Activated effector memory CD4-positive, alpha-beta T cell treated with Interleukin-2 at 50 U/mL for 16 hours (primary cell): ENCODE results near the gene GPS2.

ENCODE experiments used
- DNase-seq: peaks from one replicate; pipeline ENCODE4 v3.0.0-alpha.2; 2020

Gene GPS2

DNA sequence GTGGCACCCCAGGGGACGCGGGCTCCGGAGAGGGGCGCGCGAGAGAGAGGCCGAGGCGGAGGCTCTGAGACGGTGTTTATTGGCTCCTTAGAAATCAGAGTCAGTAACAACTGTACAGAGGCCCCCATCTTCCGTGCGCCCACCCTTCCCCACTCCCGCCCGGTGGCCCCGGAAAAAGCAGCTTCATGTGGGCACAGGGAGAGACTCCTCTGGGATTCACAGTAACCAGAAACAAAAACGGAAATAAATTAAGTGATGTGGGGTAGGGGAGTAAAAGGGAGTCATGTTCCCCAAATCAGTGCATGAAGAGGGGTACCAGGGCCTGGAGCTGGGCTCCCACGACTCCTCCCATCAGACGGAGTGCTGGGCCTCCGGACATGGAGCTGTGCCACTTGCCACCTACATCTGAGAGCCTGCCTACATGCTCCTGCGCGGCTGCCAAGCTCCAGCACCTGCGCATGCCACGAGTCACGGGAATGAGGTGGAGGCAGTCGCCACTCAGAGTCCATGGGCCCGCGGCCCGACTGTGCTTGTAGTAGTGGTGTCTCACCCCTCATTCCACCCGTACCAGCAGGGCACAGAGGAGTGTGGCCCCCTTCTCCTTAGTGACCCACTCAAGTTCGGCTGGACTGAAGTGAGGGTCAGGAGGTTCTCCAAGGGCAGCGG is 543 bp upstream of the GPS2 start:
- no peak for DNase-seq

GRCh38 chr17:7313890-7314718 is 1.1 kb downstream of the GPS2 start:
- no peak for DNase-seq

- no peak for DNase-seq
Measured at GRCh38 chr17:7313088-7313889, 1.9 kb downstream of the GPS2 start.

GRCh38 chr17:7312432-7313087 is 2.6 kb downstream of the GPS2 start:
- DNase-seq: no peak

- no peak for DNase-seq
Measured at GRCh38 chr17:7311110-7311705, 4.0 kb downstream of the GPS2 start.

DNA sequence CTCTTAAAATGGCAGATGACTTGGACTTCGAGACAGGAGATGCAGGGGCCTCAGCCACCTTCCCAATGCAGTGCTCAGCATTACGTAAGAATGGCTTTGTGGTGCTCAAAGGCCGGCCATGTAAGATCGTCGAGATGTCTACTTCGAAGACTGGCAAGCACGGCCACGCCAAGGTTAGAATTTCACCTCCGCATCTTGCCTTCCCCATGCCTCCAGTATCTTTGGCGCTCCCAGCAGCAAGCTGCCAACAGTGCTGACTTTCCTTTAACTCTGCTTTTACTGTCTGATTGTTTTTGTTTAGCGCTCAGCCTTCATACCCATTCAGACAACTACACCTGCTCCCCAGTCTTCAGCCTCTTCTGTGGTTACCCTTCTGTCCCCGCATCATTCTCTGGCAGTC is 5.5 kb downstream of the GPS2 start:
- no peak for DNase-seq

GRCh38 chr17:7308625-7309433 is 6.3 kb downstream of the GPS2 start:
- peak; percentile 79 for DNase-seq

DNA sequence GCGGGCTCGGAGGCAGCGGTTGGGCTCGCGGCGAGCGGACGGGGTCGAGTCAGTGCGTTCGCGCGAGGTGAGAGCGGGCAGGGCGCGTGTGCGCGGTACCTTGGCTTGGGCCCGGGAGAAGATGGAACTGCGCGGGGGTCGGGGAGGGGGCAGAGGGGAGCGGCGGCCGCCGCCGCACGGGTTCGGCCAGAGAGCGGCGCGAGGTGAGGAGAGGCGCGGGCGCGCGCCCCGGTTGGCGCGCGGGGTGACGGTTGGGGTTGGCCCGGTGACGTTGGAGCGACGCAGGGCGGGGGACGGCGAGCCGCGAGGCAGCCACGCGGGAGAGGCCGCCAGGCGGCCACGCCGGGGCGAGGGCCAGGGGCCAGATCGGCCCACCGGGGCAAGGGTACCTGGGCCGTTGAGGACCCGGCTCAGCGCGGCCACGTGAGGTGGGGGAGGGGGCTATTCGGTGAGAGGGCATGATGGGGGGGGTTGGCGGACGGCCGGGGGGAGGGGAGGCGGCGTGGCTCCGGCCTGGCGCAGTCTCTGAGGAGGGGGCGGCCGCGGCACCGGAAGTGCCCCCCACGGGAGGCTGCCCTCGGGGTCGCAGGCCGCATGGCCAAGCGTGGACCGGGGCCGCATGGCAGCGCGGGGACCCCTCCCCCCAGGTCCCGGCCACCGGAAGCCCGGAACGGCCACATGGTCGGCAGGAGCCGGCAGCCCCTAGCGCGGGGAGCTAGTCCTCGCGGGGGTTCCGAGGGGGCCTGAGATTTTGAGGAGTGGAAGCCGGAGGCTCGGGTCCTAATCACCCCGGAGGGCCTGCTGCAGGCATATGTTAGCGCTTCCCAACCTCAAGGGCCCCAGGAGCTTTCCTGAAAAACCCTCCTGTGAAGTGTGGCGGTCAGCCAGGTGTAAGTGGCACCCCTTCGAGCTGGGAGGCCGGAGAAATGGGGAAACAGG is 7.2 kb downstream of the GPS2 start:
- peak; percentile 33 for DNase-seq

GRCh38 chr17:7306911-7307685 is 8.1 kb downstream of the GPS2 start, which contains the start of gene EIF5A:
Gene EIF5A (plus strand): TSS chr17:7307628. CDS start chr17:7309636, 2,008 bp downstream.
- DNase-seq: peak; percentile 100

DNA sequence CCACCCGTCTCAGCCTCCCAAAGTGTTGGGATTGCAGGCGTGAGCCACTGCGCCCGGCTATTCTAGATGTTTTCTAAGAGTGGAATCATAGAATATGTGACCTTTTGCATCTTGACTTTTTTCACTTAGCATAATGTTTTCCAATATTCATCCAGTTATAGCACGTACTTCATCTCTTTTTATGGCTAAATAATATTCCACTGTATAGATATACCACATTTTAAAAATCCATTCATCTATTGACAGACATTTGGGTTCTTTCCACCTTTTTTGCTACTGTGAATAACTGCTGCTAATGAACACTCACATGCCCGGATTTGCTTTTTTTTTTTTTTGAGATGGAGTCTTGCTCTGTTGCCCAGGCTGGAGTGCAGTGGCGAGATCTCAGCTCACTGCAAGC is 11.0 kb downstream of the GPS2 start:
- DNase-seq: no peak

DNA sequence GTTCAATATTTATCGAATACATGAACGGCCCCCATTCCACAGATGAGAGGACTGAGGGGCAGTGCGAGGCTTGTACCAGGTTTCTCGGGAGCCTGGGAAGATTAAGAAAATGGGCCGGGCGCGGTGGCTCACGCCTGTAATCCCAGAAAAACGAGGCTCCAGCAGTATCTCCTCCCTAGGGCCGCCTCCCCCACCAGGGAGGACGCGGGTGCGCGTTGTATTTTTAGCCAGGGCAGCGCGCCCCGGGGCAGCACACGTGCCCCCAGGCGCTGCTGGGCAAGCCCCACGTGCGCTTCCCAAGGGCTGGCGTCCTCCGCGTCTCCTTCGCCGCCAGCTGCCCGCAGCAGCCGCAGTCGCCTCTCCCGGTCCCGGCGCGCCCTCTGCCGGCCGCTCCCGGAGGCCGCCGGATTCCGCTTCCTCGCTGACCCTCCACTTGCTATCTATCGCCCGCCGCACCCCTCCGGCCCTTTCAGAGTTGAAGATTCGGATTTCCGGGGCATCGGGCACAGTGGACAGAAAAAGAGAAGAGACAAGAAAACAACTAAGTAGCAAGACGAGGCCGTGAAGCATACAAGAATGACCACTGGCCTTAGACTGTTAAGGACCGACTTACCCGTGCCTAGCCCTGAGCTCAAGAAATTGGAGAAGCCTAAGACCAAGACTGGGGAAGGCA is 18.8 kb downstream of the GPS2 start:
- peak; percentile 38 for DNase-seq

GRCh38 chr17:7295230-7296180 is 19.7 kb downstream of the GPS2 start:
- no peak for DNase-seq

GRCh38 chr17:7294614-7295153 is 20.5 kb downstream of the GPS2 start, which contains the start of gene YBX2:
Gene YBX2 (minus strand): TSS chr17:7294639. CDS start chr17:7294500, 139 bp downstream.
- peak; percentile 55 for DNase-seq

DNA sequence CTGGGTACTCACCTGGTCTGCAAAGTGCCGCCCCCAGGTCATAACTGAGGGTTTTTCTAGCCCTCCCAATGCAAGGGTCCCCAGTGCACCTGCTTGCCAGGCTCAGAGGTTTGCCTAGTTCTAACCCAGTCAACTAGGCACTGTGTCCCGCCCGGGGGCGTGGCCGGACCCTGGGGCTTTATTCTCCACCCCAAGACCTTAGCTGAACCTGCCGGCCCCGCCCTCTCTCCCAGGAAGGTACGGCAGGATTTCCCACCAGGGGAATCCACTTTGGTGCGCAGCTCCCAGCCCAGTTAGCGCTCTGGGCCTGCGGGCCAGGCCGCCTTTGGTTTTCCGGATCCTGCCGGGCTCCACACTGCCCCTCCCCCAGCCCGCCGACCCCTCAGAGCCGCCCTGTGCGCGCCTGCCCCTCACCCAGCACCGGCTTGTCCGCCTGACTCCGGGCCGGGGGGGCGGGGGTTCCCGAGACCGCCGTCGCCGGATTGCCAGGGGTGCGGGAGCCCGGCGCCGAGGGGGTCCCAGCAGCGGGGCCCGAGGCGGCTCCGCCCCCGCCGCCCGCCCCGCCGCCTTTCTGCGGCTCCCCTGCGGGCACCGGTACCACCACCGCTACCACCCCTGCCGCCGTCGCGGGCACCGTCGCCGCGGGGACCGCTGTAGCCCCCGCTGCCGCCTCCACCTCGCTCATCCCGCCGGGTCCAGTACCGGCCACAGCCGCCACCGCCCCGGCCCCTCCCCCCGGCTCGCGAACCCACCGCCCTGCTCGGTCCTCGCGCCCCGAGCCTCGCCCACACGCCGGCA is 21.1 kb downstream of the GPS2 start:
- DNase-seq: no peak

DNA sequence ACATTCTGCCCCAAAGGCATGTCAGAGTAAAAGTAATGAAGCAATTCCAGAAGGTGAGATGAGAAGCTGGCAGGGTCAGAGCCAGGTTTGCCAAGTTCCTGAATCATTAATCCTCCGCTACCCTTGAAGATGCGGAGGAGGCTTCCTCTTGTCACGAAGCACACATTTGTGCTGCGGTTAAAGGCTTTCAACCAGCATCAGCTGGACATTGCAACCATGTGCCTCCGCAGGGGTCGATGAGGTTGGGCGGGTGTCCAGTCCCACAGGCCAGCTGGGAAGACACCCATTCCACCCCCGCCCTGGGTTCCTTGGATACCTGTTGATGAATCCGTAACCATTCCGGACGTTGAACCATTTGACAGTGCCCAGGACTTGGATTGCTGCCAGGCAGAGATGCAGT is 22.0 kb downstream of the GPS2 start:
- DNase-seq: no peak

DNA sequence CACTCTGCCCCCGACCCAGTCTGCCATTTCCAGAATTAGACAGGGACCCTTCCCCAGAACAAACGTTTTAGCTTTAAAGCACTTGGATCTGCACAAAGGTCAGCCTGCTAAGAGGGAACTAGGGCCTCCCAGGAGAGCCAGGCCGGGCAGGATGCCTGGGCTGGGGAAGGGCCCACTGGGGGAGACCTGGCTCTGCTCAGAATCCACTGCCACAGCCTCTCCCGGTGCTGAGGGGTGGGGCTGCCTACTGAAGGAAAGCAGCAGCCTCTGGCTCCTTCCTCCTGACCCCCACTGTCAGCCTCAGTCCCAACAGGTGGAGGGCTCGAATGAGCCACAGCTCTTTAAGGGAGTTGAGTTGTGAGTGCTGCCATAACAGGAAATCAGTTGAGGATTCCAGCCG is 22.4 kb downstream of the GPS2 start:
- DNase-seq: no peak

GRCh38 chr17:7292194-7292593 is 23.0 kb downstream of the GPS2 start:
- DNase-seq: no peak
